ENCODE data around the gene MAPK10.
"Not testable (repeated sequence)": the region's sequence is repeated elsewhere in the genome, so short reads cannot be mapped to it uniquely, and the experiment has no call there.

Gene MAPK10

DNA sequence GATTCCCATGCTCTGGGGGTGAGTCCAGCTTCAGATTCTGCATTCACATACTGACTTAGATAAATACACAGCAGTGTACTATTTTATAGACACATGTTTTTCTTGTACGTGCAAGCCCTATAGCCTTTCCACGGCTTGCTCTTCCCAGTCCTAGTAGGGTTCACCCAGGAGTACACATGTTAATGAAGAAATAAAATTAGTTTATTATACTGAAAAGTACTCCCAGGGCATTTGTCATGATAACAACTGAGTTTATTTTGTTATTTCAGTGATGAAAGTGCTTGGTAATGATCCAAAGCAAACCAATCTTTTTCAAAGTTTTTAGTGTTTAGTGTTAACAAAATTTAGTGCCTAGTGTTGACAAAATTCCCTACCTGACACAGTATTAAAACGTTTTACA is 21.3 kb downstream of the MAPK10 start:
- DNase-seq: no peak

DNA sequence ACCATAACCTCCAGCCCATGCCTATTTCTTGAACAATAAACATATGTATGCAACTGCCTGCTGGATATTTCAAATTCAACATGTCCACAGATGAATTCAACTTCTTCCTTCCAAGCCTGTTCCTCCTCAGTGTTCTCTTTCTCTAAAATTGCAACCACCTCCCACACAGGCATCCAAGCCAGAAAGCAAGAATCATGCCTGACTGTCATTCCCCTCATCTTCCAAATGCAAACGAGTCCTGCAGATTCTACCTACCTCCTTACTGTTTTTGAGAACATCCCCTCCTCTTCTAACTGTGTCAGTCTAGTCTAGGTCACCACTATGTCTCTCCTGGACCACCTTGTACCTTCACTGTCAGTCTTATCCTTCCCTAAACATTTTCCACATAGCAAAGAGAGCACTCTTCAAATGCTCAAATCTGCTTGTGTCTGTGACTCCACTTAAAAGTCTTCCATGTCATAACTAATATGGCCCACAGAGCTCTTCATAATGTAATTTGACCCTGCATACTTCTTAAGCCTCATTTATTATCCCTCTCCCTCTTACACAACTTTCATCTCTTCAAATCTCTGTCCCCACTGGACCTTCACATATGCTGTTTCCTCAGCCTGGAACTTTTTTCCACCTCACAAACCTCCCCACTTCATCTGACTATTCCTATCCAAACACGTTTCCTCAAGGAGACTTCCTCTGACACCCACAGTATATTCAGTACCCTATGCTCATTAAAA is 25.7 kb downstream of the MAPK10 start:
- no peak for DNase-seq

DNA sequence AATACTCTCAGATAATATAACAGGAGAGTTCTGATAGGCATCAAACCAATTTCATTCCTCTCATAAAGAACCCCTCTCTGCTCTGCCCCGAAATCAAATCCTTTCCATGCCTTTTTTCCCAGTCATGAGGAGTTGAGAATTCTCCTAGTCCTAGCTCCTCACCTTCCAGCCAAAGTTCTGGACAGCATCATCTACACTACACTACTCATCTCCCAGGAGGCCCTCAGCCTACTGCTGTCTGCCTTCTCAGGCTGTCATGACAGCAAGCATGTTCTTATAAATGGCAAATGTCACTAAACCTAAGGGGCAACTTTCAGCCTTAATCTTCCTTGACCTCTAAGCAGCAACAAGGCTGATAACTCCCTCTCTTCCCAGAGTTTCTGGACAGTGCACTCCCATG is 26.6 kb downstream of the MAPK10 start:
- no peak for DNase-seq

DNA sequence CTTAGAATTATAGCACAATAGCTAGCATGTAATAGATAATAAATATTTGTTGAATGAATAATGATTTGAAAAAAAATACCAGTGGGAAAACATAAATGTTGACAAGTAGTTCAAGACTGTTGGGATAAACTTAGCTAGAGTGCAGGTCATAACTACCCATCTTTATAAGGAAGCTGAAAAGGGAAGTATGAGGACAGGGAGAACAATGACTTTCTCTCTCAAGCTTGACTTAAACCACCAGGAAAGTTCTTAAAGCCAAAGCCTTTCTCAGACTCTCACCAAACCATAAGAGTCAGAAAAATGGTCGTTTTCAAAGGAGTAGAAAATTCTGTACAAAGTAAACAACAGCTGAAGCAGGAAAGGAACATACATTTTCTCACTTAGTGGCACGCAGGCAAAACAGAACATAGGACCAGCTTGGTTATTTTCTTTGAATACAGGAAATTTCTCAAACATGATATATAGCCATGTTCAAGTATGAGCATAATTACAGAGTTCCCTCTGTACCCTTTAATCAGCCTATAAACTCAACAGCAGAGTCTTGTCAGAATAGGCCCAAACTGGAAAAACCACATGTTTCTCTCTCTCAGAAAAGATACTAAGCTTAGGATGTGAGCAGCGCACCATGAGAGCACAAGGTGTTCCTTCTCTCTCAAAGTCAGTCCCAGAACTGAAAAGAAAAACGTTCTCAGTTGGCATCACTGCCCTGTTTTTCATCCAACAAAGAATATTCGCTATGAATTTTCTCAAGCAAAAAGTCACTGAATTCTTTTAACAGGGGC is 28.7 kb downstream of the MAPK10 start:
- DNase-seq: no peak

DNA sequence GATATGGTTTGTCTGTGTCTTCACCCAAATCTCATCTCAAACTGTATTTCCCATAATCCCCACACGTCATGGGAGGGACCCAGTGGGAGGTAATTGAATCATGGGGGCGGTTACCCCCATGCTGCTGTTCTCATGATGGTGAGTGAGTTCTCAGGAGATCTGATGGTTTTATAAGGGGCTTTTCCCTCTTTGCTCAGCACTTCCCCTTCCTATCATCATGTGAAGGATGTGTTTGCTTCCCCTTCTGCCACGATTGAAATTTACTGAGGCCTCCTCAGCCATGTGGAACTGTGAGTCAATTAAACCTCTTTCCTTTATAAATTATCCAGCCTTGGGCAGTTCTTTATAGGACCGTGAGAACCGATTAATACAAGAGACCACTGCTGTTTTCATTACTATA is 29.4 kb downstream of the MAPK10 start:
- not testable (repeated sequence) for DNase-seq

DNA sequence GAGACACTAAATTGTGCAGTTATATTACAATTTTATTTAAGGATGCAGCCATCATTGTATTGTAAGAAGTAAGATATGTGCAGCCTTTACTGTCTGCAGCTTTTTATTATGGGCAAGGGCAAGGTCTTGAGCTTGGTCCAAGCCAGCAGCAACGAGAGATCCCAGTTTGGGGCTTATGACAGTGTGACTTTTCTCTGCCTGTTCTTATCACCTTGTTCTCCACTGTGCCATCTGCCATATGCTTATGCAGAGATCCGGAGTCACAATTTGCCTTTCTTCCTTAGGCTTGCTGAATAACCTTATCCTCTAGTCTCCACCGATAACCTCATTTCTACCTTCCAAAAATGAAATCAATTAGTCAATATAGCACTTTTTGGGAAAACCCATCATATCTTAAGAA is 30.4 kb downstream of the MAPK10 start:
- DNase-seq: no peak

DNA sequence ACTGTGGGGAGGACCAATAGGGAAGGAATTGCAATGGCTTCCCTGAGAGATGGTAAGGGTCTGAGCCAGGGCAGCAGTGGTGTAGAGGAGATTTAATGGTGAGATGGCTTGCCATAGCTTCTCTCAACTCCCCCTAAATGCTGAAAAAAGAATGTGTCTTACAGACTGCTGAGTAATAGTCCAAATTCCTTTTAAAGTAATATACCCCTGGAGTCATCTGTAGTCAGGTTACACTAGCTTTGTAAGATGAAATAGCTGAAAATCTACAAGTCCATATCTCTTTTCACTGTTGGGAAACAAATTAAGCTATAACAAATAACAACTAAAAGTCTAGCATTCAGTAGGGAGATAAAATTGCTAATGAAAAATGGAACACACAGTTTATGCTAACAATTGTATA is 33.5 kb downstream of the MAPK10 start:
- DNase-seq: no peak

DNA sequence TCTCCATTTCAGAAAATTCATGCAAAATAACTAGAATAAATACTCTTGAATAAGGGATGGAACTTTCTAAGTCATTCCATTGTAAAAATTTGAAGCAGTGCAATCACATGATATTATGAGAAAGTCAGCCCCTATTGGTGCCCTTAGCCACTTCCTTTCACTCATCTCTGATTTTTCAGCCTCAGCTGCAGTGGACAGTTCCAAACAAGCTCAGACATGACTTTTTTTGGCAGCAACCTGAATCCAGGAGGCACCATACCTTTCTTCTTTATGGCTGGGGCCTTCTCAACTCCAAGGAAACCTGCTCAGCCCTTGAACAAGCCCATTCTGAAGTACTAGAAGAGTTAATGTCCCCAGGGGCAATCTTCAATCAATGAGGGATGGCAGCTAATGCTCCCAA is 40.5 kb downstream of the MAPK10 start:
- no peak for DNase-seq

DNA sequence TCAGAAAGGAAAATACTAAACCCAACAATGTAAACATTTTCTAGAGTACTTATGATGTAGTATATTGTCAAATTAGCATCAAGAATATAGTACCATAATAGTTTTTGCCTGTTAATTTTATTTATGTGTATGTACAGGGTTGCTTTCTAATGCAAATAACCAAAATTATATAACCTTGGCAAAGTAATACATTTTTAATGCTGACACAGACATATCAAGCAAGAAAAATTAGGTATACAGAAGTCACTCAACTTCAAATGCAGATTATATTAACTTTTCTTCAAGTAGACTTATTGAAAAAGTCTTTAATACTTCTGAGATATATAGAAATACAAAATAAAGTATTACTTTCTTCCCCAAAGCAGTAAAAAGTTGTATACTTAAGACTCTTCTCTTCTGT is 44.3 kb downstream of the MAPK10 start:
- DNase-seq: no peak

DNA sequence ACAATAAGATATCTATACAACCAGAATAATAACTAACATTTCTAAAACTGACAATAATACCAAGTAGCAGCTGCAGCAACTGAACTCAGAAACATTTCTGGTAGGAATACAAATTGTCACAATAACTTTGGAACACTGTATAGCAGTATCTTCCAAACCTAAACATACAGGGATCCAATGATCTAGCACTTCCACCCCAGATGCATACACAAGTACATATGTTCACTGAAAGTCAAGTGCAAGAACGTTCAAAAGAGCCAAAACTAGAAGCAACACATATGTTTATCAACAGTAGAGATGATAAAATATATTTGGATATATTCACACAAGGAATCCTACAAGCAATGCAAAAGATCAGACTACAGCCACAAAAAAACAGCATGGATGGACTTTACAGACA is 46.2 kb downstream of the MAPK10 start:
- no peak for DNase-seq

DNA sequence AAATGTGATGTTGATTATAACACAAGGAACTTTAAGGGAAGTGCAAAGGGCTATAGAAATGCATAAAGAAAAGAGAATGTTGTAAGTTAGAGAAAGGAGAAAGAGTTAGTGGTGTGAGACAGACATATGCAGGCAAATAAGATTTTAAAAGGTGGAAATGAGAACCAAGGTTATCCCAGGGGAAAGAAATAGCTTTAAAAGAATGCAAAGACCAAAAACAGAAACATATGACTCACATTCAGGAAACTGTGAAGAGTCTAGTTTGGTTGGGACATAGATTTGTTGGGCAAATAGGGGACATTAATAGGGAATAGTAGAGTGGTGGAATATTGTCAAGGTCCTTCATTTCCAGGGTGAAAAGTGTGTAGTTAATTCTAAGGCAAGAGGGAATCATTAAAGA is 52.4 kb downstream of the MAPK10 start:
- DNase-seq: no peak

DNA sequence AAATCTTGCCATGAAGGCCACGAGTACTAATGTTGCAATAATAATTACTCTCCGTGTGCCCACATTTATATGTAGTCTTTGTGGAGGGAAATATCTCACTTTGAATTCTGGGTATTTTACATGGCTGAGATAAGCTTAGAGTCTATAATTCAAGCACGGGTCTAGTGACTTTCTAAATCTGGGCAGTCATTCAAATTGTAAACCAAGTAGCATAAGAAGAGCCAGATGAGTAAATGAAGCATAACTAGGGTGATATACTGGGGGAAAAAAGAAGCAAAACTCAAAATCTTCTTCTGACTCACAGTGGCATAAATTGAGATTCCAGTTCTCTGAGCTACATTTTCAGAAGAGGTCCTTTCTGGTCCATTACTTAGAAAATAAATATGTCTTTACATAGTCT is 53.0 kb downstream of the MAPK10 start:
- DNase-seq: no peak

DNA sequence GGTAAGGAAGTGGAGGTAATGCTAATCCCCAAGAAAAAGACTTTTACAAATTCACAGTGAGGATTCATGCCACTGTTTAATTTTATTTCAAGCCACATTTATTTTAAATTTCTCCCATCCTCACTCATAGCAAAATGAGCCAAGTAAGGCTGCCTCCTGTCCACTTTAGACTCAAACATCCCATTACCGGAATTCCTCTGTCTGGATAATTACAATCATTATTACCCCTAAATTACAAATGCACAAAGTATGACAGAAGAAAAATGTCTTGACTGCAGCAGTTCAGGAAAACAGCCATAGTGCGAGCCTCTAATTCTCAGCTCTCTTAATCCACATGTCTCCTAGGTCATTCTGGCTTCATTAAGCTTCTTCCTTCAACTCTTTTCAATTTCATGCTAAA is 57.0 kb downstream of the MAPK10 start:
- no peak for DNase-seq

DNA sequence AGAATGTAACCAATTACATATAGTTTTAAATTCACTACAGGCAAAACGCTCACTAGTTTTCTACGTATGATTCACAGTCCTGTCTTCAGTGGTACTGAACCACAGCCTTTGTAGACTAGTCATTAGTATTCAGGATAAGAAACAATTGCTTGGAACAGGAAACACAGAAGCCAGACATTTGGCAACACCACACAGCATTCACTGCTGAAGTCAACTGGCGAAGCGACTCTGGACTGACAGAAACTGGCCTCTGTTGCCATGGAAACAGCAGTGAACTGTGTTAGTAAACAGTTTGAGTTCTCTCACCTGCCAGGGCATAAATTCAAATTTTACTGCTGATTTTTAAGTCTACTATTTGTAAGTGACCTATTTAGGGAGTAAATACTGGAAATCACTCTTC is 57.6 kb downstream of the MAPK10 start:
- DNase-seq: no peak

DNA sequence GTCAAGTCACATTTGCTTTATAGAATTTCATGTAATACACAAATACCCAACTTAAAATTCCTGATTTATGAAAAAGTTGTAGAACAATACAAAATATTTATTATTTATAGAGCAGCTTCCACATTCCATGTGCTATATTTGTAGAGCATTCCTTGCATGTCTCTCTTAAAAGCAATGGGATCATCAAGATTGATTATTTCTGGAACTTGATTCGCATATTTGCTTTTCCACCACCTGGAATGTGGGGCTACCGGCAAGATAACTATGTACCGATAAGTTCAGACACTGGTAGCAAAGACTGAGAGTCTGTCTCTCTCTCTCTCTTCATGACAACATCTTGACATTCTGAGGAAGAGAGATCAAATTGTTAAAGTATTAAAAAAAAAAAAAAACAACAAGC is 59.3 kb downstream of the MAPK10 start:
- DNase-seq: no peak

DNA sequence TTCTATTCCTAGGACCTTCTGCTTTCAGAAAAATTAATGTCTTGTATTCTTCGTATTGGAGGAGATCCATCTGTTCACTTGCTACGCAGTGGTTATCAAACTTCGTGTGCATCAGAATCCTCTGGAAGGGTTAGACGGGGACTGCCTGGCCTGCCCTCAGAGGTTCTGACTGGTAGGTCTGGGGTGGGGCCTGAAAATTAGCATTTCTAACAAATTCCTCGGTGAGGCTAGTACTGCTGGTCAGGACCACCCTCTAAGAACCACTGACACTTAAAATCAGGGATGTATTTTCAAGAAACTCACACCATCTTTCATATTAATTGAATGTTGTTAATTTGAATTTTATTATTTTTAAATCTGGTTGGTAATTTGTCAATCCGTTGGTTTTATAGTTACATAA is 63.0 kb downstream of the MAPK10 start:
- DNase-seq: no peak

DNA sequence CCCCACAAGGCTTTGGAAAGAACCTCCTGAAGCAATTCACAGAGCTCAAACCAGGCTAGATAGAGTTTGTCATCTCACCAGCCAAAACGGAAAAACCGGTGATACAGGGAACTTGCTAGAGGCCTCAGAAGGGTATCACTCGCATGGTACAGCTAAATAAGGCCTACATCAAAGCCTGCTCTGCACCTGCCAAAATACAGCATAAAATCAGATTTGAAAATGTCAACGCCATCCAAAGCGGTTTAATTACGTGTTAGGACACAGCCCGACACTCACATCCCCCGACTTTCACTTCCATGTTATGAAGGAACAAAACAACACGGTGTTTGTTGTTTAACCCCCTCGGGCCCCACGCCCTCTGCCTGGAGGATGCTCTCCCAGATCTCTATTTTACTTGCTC is 65.0 kb downstream of the MAPK10 start:
- DNase-seq: no peak

DNA sequence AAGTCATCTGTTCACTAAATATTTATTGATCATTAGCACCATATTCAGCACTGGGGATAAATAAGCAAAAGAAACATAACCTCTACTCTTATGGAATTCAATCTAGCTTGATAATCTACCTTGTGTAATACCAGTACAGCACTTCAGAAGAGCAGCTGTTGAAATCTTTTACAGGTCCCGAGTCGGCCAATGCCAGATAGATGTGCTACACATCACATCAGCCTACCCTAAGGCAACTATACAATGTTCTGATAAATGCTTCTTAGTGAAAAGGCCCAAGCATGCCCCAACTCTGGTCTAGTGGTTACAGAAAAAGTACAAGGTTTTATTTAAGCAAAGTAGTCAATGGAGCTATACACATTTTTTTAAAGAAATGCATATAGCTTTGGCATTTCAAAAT is 68.7 kb downstream of the MAPK10 start:
- no peak for DNase-seq

DNA sequence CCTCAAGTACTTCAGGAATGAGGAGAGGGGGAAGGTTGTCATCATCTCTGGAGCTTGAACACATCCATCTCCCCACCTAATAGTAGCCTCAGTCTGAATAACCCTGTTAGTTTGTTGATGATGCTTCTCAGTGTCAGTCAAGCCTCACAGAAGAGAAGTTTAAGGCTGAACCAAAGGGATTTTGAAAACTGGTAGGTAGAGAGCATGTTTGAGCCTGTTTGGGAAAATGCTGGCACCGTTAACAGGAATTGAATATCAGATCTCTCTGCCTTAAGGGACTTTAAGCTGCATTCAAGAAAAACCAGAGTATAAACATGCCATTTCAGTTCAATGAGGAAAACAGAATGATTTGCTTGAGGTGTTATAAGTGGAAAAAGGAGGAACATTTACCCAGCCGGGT is 73.1 kb downstream of the MAPK10 start:
- no peak for DNase-seq

DNA sequence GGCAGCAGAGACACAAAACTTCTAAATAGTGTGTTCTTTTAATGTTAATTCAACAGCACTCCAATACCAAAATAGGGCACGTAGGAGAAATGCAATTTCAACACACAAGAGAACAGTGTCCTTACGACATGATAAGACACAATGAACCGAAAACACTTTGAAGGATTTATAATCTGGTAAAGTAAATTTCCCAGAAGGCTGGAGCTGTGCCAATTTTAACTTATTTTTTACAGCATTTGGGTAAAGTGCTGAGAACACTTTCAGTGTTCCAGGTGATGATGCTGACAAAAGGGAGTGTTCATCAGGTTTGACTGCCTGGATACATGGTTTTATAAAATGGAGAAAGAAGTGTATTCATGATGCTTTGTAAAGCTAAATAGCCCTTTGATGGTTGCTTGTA is 76.5 kb downstream of the MAPK10 start:
- no peak for DNase-seq

DNA sequence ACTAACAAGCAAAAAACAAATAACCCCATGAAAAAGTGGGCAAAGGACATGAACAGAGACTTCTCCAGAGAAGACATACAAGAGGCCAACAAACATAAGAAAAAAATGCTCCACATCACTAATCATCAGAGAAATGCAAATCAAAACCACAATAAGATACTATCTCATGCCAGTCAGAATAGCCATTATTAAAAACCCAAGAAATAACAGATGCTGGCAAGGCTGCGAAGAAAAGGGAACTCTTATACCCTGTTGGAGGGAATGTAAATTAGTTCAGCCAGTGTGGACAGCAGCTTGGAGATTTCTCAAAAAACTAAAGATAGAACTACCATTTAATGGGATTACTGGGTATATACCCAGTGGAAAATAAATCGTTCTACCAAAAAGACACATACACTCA is 79.6 kb downstream of the MAPK10 start:
- no peak for DNase-seq

DNA sequence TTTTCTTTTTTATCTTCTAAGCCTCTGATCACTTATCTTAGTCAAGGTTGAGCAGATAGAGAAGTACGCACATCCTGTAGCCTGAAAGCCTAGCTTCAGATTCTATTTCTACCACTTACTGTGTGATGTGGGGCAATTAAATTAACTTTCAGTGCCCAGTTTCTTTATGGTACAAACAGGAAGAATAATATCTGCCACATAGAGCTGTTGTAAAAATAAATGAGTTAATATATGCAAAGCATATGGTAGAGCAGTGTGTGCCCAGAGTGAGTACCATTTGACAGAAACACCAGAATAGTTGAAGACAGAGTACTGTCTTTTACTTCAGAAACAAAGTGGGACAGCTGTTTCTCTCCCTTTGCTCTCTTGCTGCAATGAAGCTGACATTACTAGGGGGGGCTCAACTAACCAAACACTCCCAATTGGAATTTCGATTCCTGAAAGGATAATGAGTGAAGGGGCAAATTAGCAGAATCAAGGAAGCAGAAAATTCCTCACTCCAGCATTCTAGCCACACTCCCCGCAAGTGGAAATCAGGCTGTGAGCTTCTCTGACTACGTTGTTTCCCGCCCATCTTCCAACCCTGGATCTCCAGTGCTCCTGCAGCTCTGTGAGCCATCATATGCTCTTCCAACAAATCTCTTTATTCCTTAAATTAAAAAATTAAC is 80.4 kb downstream of the MAPK10 start:
- no peak for DNase-seq

DNA sequence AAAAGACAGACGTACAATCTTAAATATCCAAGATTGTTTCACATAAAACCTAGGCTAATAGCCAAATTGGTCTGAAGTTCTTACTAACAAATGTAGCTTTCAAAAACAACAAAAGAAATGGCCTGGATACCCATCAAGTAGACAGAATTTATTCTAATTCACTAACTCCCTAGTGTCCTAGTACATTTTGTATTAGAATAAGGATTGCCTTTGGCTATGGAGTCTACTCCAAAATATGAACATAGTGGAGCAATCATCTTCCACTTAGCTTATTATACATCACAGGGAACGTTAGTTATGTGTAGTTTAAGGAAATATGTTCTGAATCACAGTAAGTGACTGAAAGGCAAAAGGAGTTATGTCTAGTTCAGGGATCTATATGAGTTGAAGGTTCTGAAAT is 81.7 kb downstream of the MAPK10 start:
- DNase-seq: no peak

DNA sequence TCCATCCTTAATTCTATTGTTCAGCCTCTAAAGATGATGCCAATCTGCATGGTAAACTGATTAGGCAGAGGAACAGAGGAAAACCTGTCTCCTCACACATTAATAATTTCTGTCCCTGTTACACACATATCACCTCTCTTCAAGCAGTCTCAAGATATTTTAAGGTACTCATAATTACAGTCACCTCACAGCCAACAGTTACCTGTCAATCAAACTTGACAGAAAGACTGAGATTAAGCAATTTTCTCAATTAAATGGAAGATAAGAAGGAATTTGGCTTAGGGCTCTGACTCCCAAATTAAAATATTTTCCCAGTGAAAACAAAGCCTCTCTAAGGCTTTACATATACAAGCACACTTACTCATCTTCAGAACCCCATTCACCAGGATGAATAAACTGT is 85.2 kb downstream of the MAPK10 start:
- no peak for DNase-seq

Measured in NCI-H1436 treated with DMSO at 0.1 percent for 48 hours (cell line).